WTC11 (cell line): ENCODE results near the gene NOTCH2. TPM values are rescaled to one million over a fixed set of nuclear protein-coding genes. Genes with fewer than 3 reads are reported as not detected.

Experiments used
- ATAC-seq: fragments of 200-7000 bp; cut with Tn5 transposase; 2 replicates; pipeline ENCODE4 v1.10.0; 2021; ENCODE audit warnings: mild to moderate bottlenecking, moderate library complexity
- CTCF ChIA-PET: fragments of 300-600 bp; sonication (Branson Sonifier 250); formaldehyde crosslinking; loops from one replicate; lab custom pipeline; 2021; ENCODE audit warnings: antibody characterized with exemption; lab: Charles Lee
- POLR2A ChIA-PET: fragments of 350-600 bp; sonication (Branson Sonifier 250); formaldehyde crosslinking; loops from one replicate; lab custom pipeline; 2021; ENCODE audit warnings: antibody characterized with exemption; lab: Charles Lee
- DNase-seq: peaks from one replicate; pipeline ENCODE4 v3.0.0; 2021; ENCODE audit warnings: low spot score
- H3K27ac Mint-ChIP-seq: 2 replicates; pipeline ENCODE4 v1.8.0; 2021; ENCODE audit warnings: mixed read lengths
- H3K27me3 Mint-ChIP-seq: 2 replicates; pipeline ENCODE4 v1.8.0; 2021; ENCODE audit warnings: low read depth, mild to moderate bottlenecking, moderate library complexity, mixed read lengths
- H3K36me3 Mint-ChIP-seq: 2 replicates; pipeline ENCODE4 v1.8.0; 2021; ENCODE audit warnings: mixed read lengths
- H3K4me1 Mint-ChIP-seq: 2 replicates; pipeline ENCODE4 v1.8.0; 2022; ENCODE audit warnings: mixed read lengths
- H3K4me3 Mint-ChIP-seq: 2 replicates; pipeline ENCODE4 v1.8.0; 2021; ENCODE audit warnings: mild to moderate bottlenecking, moderate library complexity, mixed read lengths
- H3K9me3 Mint-ChIP-seq: 2 replicates; pipeline ENCODE4 v1.8.0; 2021; ENCODE audit warnings: mixed read lengths
- CBFB ChIP-seq: sonication (generic); formaldehyde crosslinking; IDR thresholded peaks from 2 replicates; pipeline ENCODE4 v1.8.1; 2022; ENCODE audit warnings: mild to moderate bottlenecking, low read depth, missing genetic modification reagents
- CTCF ChIP-seq: fragments of 200-600 bp; IDR thresholded peaks from 2 replicates; pipeline ENCODE4 v1.8.0; 2022; ENCODE audit warnings: antibody characterized with exemption
- E2F4 ChIP-seq: sonication (generic); formaldehyde crosslinking; IDR thresholded peaks from 2 replicates; pipeline ENCODE4 v1.8.1; 2022; ENCODE audit warnings: low read depth, mild to moderate bottlenecking, moderate library complexity, missing genetic modification reagents, borderline replicate concordance
- ERG ChIP-seq: fragments of 250-450 bp; sonication (Bioruptor Pico); IDR thresholded peaks from 2 replicates; pipeline ENCODE4 v1.8.0; 2021; ENCODE audit warnings: mild to moderate bottlenecking
- FOXJ3 ChIP-seq: sonication (generic); formaldehyde crosslinking; IDR thresholded peaks from 2 replicates; pipeline ENCODE4 v1.9.0; 2021; ENCODE audit warnings: missing genetic modification reagents, mild to moderate bottlenecking, borderline replicate concordance
- NFE2L1 ChIP-seq: sonication (generic); formaldehyde crosslinking; IDR thresholded peaks from 2 replicates; pipeline ENCODE4 v1.8.1; 2023; ENCODE audit warnings: missing genetic modification reagents
- NR3C1 ChIP-seq: sonication (generic); formaldehyde crosslinking; conservative IDR thresholded peaks from 2 replicates; pipeline ENCODE4 v1.8.1; 2023; ENCODE audit warnings: low read depth, mild to moderate bottlenecking, missing genetic modification reagents
- PRDM15 ChIP-seq: sonication (generic); formaldehyde crosslinking; IDR thresholded peaks from 2 replicates; pipeline ENCODE4 v1.8.0; 2022; ENCODE audit warnings: missing genetic modification reagents
- ZBTB43 ChIP-seq: sonication (generic); formaldehyde crosslinking; IDR thresholded peaks from 2 replicates; pipeline ENCODE4 v1.8.1; 2023; ENCODE audit warnings: mild to moderate bottlenecking, missing genetic modification reagents
- total RNA-seq: library from RNA; stranded (reverse); gene quantifications from 3 replicates; pipeline ENCODE4 v1.2.3, GENCODE V29; 2021
- TF ChIP-seq, protein P1 (sequence below): fragments of 250-450 bp; sonication (Bioruptor Pico); IDR thresholded peaks from 2 replicates; pipeline ENCODE4 v1.9.0; 2021; ENCODE audit warnings: moderate library complexity, mild to moderate bottlenecking, inconsistent platforms, borderline replicate concordance
- TF ChIP-seq, protein P2 (sequence below): sonication (generic); formaldehyde crosslinking; IDR thresholded peaks from 2 replicates; pipeline ENCODE4 v1.8.0; 2022; ENCODE audit warnings: mild to moderate bottlenecking, missing genetic modification reagents
- TF ChIP-seq, protein P3 (sequence below): fragments of 250-450 bp; sonication (Bioruptor Pico); IDR thresholded peaks from 2 replicates; pipeline ENCODE4 v1.9.0; 2021; ENCODE audit warnings: mild to moderate bottlenecking
- TF ChIP-seq, protein P4 (sequence below): fragments of 250-450 bp; sonication (Bioruptor Pico); conservative IDR thresholded peaks from 2 replicates; pipeline ENCODE4 v1.9.0; 2021; ENCODE audit warnings: mild to moderate bottlenecking
- TF ChIP-seq, protein P5 (sequence below): sonication (generic); formaldehyde crosslinking; IDR thresholded peaks from 2 replicates; pipeline ENCODE4 v1.8.0; 2022; ENCODE audit warnings: mild to moderate bottlenecking, missing genetic modification reagents

The NOTCH2 gene
- total RNA-seq, 1 experiment from 2014 or later: 60.9 TPM

- TF ChIP-seq, protein P1, sequence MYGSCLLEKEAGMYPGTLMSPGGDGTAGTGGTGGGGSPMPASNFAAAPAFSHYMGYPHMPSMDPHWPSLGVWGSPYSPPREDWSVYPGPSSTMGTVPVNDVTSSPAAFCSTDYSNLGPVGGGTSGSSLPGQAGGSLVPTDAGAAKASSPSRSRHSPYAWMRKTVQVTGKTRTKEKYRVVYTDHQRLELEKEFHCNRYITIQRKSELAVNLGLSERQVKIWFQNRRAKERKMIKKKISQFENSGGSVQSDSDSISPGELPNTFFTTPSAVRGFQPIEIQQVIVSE (CRISPR knock-in tag): no peak
- TF ChIP-seq, protein P2, sequence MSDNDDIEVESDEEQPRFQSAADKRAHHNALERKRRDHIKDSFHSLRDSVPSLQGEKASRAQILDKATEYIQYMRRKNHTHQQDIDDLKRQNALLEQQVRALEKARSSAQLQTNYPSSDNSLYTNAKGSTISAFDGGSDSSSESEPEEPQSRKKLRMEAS (CRISPR knock-in tag): no peak
- TF ChIP-seq ERG (CRISPR knock-in tag): no peak
- TF ChIP-seq, protein P3, sequence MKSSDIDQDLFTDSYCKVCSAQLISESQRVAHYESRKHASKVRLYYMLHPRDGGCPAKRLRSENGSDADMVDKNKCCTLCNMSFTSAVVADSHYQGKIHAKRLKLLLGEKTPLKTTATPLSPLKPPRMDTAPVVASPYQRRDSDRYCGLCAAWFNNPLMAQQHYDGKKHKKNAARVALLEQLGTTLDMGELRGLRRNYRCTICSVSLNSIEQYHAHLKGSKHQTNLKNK (CRISPR knock-in tag): no peak
- TF ChIP-seq, protein P4, sequence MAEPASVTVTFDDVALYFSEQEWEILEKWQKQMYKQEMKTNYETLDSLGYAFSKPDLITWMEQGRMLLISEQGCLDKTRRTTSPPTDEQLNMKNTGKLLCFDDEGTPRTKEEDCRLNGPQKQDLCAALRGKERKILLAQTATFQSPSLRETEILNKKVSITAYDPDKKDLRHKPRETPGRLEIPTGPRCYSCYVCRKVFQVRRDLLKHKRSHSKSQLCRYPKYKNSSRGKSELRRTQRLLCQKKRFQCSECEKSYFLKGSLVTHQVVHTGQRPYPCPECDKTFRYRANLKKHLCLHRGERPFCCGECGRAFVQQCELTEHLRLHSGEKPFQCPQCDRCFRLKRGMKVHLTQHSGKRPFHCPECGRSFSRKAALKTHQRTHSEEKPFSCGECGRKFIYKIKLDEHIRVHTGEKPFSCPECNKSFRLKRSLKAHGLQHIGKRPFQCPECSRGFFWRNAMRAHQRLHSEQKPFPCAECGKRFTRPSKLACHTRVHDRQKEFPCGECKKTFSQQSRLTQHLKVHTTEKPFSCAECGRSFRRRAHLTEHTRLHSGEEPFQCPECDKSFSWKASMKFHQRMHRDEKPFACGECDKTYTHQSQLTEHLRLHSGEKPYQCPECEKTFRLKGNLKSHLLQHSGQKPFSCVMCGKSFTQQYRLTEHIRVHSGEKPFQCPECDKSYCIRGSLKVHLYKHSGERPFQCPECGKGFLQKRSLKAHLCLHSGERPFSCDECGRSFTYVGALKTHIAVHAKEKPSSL (CRISPR knock-in tag): no peak
Measured at GRCh38 chr1:119968601-119969000, 100.9 kb downstream of the NOTCH2 start (continued).

GRCh38 chr1:119968068-119968492, 101.4 kb downstream of the NOTCH2 start:
- H3K36me3 Mint-ChIP-seq: peaks cover 19% of the 10 kb centered on the region
- no peak overlapping the region for H3K4me3 Mint-ChIP-seq
- no peaks in the 10 kb centered on the region for H3K4me1 Mint-ChIP-seq
- ATAC-seq: peak; percentile 94
- TF ChIP-seq E2F4 (CRISPR knock-in tag): no peak
- peak; percentile 89 for TF ChIP-seq CTCF
- TF ChIP-seq NFE2L1: no peak
- TF ChIP-seq CBFB (CRISPR knock-in tag): no peak
- TF ChIP-seq, all 79 proteins: peak for 1
- H3K27ac Mint-ChIP-seq: no peak overlapping the region; the same call in none of the 2 replicates
- ChIA-PET CTCF (interaction anchor here (0.6 to 4.5 kb wide), 14 partner anchors 8 to 357 kb away, joined by 3 to 20 read pairs (median 5); partner anchors contain the start of gene ADAM30), POLR2A (interaction anchor here (0.8 kb wide), 1 partner anchor 12 kb away, joined by 3 read pairs; no protein-coding TSS in a partner anchor)
- H3K9me3 Mint-ChIP-seq: no peaks in the 10 kb centered on the region
- H3K27me3 Mint-ChIP-seq: no peaks in the 10 kb centered on the region
- DNase-seq: peak; percentile 86

GRCh38 chr1:119966681-119967080, 102.8 kb downstream of the NOTCH2 start:
- H3K4me3 Mint-ChIP-seq: no peak overlapping the region
- H3K27ac Mint-ChIP-seq: no peak overlapping the region
- no peaks in the 10 kb centered on the region for H3K27me3 Mint-ChIP-seq
- ChIA-PET CTCF (interaction anchor here (4.5 kb wide), 1 partner anchor 18 kb away, joined by 20 read pairs; no protein-coding TSS in a partner anchor), POLR2A (no interaction called here)
- no peak for ATAC-seq
- DNase-seq: no peak
- peaks cover 19% of the 10 kb centered on the region for H3K36me3 Mint-ChIP-seq
- H3K4me1 Mint-ChIP-seq: no peaks in the 10 kb centered on the region
- no peaks in the 10 kb centered on the region for H3K9me3 Mint-ChIP-seq
- TF ChIP-seq ZBTB43 (CRISPR knock-in tag): no peak
- no peak for TF ChIP-seq PRDM15
- TF ChIP-seq CTCF: no peak
- no peak for TF ChIP-seq NR3C1
- TF ChIP-seq, protein P5, sequence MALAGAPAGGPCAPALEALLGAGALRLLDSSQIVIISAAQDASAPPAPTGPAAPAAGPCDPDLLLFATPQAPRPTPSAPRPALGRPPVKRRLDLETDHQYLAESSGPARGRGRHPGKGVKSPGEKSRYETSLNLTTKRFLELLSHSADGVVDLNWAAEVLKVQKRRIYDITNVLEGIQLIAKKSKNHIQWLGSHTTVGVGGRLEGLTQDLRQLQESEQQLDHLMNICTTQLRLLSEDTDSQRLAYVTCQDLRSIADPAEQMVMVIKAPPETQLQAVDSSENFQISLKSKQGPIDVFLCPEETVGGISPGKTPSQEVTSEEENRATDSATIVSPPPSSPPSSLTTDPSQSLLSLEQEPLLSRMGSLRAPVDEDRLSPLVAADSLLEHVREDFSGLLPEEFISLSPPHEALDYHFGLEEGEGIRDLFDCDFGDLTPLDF (CRISPR knock-in tag): no peak
- TF ChIP-seq FOXJ3 (CRISPR knock-in tag): no peak
